GM21619 (cell line): ENCODE data around the gene SUSD4.

Experiments used
- ATAC-seq: cut with Tn5 transposase; IDR thresholded peaks from one replicate; pipeline ENCODE4 v1.9.1; 2021; ENCODE audit not compliant: unreplicated experiment

SUSD4 gene

DNA sequence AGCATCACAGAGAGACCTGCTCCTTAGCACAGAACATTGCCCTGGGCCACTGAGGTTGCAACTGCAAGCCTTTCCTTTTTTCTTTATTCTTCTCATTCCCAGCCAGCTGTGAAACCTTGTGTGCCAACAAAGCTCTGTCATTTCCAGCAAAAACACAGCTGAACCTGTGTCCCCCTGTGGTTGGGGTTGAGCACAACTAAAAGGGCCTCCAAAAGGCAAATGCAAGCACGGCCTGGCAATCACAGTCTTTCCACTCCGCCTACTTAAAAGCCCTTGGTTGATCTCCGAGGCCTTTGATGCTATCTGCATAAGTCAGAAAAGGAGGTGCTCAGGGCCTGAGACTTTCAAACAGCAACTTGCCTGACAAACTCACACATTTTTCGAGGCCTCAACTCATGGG lies 32.7 kb downstream of the SUSD4 start:
- no peak for ATAC-seq

DNA sequence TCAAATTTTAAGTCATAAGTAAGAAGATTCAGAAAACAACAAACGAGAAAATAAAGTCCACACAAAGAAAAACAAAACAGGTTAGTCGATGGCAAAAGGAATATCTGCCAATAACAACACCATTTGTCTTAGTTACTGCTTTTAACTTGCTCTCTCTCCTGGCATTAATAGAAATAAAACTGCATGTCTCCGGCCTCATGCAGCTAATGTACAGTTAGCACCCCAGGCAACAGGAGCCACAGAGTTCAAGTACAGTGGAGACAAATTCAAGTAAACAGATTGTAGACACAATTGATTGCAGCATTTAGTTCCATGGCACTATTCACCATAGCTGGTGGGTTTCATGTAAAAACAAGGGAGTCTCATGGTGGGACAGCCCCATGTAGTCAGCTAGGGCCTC lies 33.5 kb downstream of the SUSD4 start:
- ATAC-seq: no peak

DNA sequence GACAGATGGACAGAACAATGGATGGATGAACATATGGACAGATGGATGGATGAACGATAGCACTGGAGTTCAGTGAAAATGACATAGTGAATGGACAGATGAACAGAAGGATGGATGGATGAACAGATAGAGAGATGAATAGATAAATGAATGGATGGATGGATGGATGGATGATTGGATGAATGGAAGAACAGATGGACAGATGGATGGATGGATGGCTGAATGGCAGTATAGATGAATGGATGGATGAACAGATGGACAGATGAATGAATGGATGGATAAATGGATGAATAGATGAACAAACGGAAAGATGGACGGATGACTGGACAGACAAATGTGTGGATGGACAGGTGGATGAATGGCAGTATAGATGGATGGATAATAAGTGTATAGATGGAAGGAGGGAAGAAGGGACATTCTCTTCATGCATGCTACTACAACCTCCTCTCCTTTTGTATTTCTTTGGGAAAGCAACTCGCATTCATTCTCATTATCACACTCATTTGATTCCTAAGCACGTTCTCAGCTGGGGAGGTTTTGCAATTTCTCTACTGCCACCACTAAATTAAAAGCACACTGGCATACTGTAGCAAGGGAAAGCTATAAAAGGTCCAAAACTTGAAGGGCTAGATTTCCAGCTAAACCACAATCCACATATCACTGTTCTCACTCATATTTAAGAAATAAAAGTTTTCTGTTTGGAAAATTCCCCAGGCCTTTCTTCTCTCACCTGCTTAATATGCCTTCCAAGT lies 34.1 kb downstream of the SUSD4 start:
- ATAC-seq: no peak

DNA sequence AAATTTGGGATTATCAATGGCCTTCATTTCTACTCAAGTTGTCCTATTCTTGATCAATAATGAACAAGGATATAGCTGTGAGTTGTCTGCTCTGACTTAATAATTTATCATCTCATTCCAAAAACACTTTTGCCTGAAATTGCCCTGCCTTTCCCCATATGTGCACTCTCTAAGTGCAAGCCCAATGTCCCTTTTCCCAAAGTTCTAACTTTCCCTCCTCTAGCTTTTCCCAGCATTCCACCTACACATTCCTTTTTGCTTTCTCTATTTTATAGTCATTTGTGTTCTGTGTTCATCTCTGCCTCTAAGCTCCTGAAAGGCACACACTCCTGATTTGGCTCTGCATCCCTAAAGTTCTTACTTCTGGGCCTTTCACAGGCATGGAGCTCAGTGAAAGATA lies 34.7 kb downstream of the SUSD4 start:
- no peak for ATAC-seq

DNA sequence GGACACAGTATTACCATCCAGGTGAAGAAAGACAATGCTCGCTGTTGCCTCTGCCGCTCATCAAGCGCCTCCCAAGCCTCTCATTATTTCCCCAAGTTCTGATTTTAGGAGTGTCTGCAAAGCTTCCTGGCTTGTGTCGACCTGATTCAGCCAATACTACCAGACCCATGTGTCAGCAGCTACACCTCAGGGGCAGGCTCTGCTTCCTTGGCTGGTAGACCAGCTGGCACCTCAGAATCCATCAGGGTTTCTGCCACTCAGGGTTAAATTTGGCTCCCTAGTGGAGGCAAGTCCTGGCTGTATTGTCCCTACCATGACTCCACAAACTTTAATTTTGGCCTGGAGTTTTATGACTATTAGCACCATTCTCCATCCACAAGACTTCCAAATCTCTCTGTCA lies 35.4 kb downstream of the SUSD4 start:
- ATAC-seq: no peak

DNA sequence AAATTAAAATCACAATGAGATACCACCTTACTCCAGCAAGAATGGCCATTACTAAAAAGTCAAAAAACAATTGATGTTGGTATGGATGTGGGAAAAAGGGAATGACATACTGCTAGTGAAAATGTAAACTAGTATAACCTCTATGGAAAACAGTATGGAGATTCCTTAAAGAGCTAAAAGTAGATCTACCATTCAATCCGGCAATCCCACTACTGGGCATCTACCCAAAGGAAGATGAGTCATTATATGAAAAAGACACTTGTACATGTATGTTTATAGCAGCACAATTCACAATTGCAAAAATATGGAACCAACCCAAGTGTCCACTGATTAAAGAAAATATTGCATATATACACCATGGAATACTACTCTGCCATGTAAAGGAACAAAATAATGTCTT lies 37.2 kb downstream of the SUSD4 start:
- ATAC-seq: no peak

DNA sequence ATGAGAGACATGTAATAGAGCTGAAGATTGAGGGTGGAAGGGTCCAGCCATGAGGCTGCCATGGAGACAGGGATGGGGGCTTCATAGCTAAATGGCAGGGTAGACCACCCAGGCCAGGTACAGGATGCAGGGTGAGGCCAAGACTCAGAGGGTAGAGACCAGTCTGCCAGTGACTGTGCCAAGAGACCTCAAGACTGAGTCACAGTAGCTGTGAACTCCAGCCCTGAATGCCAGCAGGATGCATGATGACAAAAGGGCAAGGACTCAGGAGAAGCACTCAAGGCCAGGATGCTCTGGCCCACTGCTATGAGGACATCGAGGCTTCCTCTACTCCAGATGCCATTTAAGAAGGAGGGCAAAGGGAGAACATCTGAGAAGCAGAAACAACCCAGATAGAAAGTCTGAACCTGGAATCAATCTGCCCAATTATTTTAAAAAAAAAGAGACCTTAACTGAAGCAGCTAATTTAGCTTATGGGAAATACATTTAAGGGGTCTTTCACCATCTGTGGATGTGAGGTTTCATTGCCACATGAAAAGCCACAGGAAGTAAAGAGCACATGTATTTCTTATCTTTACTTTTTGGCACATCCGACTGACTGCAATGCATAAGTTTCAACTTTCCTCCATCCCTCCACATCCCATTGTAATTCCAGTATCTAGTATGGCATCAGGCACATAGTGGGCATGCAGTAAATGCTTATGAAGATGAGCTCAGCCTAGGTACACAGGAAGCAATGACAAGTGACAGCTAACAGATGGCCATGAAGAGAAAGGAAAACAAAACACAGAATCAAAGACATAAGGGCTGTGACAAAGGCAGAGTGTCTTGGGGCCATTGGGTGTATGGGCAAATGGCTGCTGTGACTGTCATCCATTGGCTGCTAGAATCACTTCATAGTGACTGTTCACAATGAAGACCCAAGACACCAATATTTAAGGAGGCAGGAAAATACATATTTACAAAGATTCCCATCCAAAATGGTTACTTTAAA lies 40.2 kb downstream of the SUSD4 start:
- ATAC-seq: no peak

DNA sequence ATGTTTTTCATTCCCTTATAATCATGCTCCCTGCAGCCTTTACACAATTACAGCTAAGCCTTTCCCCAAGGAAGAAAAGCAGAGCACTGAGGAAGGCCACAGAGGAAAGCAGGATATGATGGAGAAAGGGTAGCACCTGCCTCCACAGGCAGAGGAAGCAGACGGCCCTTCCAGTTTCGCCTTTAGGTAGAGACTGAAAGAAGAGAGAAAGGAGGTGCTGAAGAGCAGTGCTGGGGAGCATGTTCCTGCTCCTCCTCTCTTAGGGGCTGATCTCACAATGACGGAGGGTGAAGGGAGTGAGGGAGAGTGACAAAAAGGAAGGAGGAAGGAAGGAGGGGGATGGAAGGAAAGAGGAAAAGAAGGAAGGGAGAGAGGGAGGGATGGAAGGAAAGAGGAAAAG lies 41.1 kb downstream of the SUSD4 start:
- ATAC-seq: no peak

DNA sequence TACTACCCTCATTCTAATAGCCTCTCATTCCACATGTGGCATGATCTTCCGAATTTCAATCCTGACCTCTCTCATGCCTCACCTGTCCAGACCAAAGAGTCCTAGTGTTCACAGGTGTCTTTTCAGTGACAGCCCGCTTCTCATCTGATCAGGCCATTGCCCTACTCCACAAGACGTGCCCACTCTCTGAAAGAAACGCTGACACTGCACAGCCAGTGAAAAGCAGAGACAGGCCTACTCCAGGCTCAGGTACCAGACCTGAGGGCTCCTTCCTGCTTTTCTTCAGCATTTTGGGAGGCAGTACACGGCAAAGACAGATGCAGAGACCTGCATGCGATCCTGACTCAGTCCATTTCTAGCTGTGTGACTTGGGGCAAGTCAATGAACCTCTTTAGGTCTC lies 43.0 kb downstream of the SUSD4 start:
- no peak for ATAC-seq

DNA sequence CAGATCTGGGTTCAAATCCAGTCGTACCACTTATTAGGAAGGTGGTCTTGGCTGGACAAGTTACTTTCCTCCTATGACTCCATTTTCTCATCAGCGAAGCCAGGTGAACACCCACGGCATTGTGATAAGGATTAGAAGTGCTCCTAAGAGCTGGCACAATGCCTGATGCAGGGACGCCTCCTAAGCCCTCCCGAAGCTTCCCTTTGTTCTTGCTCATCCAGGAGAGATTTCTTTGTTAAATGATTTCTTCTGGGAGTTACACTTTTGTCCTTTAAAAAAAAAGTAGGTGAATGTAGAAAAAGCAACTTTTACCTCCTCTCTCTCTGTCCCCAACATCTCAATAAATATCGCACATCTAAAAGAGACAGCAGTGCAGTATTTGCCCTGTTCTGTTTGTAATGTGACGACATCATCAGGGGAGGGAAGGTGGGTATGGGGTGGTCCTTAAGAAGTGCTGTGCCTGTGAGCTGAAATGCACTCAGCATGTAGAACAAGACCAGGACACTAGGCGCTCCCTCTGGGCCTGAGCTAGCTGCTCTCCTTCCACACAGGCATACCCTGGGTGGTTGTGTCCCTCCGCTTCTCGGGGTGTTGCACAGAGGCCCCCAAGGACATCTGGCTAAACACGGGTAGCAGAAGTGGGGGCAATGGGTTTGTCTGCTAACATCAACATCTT lies 43.9 kb downstream of the SUSD4 start:
- no peak for ATAC-seq

DNA sequence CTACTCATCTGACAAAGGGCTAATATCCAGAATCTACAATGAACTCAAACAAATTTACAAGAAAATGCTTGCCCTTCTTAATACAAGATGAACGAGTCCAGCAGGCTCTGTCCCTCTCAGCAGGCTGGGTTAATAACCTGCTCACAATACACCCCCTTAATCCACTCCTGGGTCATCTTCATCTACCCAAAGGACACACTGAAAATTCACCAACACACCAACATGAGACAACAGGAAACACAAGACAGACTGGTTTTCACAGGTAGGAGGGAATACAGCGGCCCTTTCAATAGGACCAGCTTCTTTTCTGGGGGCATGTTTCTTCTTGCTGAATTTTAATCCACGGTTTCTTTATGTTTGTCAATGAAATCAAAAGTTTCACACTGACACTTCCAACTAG lies 44.6 kb downstream of the SUSD4 start:
- ATAC-seq: no peak

DNA sequence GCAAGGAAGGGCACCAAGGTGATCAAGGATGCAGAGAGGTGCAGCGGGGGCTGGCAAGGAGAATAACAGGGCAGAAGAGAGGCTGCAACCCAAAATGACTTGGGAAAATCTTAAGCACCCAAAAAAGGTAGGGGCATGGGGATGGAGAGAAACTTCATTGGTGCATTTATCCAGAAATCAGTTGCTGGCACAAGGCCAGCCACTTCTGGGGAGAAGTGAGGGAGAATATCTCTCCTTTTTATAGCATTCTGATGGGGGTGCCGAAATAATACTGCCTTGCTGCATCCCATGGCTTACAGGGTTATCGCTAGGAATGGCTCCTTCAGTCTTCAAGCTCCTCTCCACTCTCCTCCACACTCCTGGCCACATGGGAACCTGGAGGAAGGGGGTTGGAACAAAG lies 47.9 kb downstream of the SUSD4 start:
- no peak for ATAC-seq

DNA sequence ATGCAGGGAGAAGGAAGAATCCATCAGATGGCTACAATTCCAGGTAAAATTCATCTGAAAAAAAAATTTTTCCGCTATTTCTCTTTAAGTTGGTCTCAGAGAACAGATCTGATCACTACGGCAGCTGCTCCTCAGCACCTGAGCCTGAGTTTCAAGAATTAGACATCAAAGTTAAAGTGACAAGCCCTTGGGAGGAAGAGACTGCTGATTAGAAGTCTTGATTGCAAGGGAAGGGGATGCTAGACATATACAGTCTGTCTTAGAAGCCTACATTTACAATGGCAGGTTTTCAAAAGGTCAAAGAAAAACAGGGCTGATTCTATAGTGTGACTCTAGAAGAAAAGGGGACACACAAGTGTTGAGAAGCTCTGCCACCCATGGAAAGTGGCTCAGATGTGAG lies 48.3 kb downstream of the SUSD4 start:
- no peak for ATAC-seq

DNA sequence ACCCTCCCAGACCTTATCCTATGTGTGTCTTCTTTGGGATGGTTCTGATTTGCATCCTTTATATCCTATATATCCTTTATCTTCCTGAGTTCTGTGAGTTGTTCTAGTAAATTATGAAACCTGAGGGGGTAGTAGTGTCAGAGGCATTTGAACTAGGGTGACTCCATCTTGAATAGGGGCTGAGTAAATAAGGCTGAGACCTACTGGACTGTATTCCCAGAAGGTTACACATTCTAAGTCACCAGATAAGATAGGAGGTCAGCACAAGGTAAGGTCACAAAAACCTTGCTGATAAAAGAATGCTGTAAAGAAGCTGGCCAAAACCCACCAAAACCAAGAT lies 50.6 kb downstream of the SUSD4 start:
- ATAC-seq: no peak

DNA sequence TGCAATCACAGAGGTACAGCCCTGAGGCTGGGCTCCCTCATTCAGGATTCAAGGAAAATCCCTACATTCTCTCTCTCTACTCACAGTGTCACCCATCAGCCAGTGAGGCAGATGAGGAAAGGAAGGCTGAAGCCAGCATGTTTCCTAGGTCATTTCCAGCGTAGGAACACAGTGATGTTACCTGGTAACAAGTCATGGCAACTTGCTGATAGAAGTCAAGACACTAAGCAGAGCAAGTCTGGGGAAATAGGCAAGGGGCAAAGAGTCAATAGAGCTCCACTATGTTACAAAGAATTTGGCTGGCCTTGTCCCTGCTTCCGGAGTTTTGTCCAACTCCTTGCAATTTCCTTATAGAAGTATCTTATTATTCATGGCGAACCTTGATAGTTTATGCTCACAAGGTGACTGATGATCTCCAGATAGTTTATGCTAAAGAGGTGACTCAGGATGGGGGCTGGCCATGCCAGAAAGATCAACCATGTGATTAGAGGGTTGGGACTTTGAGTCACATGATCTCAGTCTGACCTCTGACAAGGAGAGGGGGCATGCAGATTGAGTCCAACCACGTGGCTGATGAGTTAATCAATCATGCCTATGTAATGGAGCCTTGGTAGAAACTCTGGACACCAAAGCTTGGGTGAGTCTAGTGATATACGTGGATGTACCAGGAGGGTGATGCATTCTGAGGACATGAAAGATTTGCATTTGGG lies 51.1 kb downstream of the SUSD4 start:
- ATAC-seq: no peak

DNA sequence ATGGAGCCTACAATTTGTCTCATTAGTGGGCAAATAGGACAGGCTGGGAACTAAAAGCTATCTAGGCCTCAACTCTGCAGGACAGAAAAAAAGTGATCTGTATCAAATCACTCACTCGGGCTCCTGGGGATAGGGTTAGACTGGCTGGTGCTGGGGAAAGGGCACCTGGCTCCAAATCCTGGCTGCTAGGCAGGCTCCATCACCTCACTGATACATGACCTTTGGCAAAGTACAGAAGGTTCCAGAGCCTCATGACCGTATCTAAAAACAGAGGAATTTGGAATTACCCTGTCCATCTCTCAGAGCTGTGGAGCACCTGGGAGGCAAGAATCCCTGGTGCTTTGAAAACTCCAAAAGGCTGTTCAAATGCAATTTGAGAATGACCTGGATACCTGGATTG lies 51.7 kb downstream of the SUSD4 start:
- no peak for ATAC-seq

DNA sequence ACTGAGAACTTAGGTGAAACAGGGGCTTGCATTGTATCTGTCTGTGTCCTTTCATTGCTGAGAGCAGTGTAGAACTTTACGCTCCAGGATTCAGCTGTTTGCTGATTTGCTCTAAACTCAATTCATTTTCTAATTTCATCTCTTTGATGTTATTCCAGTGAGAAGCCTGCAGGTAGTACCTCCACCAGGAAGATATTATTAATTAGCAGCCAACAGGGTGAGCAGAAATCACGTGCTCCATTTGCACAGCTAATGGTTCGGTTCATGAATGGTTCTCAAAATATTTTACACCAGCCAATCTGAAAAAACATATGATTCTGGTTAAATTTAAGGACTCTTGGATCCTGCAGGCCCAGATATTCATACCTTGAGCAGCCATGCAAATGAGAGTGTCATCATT lies 52.1 kb downstream of the SUSD4 start:
- no peak for ATAC-seq

DNA sequence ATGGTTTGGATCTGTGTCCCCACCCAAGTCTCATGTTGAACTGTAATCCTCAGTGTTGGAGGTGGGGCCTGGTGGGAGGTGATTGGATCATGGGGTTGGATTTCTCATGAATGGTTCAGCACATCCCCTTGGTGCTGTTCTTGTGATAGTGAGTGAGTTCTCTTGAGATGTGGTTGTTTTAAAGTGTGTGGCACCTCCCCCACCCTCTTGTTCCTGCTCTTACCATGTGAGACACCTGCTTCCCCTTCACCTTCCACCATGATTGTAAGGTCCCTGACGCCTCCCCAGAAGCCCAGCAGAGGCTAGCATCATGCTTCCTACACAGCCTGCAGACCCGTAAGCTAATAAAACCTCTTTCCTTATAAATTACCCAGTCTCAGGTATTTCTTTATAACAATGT lies 55.8 kb downstream of the SUSD4 start:
- ATAC-seq: no peak

DNA sequence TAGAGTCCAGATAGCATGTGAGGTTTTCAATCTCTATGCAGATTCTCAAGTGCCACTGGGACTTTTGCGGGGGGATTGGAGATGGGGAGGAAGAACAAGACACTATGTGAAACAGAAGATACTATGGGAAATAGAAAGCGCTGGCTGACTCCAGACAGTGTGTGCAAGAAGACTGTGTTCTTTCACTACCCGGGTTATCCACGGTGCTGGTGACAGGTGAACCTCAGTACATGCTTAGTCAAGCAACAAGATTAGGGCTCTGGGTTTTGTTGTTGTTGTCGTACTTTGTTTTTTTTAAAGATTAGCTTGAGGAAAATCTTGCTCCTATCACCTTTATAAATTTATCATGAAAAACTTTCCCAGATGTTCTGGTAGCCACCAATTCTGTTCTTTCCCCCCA lies 56.4 kb downstream of the SUSD4 start:
- ATAC-seq: no peak

DNA sequence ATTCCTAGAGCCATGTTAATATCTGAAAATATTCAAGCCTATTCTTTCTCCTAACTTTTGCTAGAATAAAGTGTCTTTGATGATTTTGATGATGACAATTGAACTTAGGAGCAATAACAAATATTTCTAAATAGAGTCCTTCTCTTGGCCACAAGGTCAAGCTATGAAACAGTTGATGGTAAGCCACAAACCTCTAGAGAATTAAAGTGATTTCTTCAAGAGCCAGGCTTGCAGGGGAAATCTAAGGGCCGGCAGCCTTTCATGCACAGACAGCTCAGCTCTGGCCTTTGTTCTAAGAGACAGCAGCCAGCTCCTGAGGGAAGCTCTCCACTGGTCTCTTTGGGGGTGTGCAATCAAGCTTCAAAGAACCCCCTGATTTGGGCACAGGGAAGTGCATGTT lies 59.0 kb downstream of the SUSD4 start:
- ATAC-seq: no peak

DNA sequence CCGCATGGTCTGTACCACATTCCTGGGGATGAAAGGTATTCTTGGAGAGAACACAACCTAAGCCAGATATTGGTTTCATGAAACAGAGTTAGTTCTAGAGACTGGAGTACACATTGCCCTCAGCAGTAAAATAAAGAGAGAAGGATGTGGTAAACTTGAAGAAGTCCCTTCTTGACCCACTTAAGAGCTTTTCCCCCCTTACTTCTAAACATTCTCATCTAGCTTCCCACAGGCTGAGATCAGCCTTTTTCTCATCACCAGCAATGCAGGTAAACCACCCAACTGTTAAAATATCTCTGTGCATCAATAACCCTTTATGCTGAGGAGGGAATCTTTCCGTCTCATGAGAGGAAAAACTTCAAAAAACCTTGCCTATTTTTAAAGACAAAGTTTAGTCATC lies 62.6 kb downstream of the SUSD4 start:
- ATAC-seq: no peak
